Activated CD8-positive, alpha-beta memory T cell treated with anti-CD3 and anti-CD28 coated beads, Interleukin-2, amount 50 U/mL, for 1 hour (primary cell): ENCODE measurements around the gene SLIT2.

ENCODE experiments used
- DNase-seq: peaks from one replicate; pipeline ENCODE4 v3.0.0-alpha.2; 2020; ENCODE audit errors: extremely low read depth

SLIT2 gene

DNA sequence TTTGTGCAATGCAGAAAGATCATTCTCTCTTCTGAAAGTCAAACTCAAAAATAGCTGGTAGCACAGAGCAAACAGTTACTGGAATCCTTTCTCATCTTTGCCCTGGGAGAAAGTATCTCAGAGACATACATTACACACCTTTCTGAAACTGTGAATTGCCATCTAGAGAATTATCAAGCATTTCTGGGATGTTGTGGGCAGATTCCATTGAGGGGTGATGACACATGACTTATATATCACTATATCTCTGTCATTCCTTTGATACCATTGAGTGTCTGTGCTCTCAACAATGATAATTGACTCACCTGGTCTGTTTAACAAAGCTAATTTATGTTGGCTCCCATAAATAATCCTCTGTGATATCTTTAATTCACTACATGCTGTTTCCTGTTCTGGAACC is 13.0 kb downstream of the SLIT2 start:
- no peak for DNase-seq

DNA sequence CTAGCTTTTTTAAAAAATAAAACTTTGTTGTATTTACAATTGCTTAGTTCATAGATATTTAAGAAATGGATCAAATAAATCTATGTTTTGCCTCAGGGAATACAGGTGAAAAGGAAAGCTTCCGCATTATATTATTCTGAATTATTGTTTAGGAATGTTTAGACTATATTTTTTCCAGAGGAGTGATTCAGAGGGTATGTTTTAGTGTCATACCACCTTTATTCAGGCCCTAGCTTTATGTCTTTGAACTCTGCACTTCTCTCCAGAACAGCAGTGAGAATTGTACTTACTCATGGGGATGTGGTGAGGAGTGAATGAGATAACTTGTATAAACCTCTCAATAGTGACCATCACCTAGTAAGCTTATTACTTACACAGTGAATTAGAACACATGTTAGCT is 14.0 kb downstream of the SLIT2 start:
- DNase-seq, result no peak

DNA sequence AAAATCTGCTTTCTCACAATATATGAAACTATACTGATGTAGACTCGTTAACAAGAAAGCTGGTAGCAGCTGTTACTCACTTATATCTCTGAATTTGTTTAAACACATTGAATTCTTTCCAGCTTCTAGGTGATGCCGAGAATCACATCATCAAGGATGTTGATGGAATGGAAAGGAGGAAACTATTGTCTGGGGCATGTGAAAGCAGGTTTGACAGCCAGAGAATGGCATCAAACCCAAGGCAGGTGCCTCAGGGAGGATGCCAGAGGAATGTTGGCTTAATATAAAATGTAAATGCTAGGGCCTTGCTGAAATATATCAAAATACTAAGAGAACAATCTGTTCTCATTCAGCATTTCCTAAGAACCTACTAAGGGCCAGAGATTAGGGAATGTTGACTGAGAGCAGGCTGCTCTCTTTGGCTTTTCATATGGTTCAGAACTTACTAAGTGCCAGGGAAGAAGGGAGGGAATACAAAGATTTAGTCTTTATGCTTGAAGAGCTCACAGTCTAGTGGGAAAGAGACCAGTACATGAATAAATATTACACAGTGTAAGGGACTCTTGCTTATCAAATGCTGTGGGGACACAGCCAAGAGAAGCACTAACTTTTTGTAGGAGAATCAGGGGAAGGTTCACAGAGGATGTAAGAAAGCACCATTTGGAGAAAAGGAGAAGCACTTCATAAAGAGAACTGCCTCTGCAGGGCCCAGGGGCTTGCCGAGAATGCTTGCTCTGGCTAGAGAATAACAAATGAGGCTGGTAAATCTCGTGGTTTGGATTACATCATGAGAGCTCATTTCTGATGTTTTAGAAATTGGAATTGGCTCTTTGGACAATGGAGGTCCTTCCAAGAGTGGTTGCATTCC is 14.7 kb downstream of the SLIT2 start:
- DNase-seq, result no peak

DNA sequence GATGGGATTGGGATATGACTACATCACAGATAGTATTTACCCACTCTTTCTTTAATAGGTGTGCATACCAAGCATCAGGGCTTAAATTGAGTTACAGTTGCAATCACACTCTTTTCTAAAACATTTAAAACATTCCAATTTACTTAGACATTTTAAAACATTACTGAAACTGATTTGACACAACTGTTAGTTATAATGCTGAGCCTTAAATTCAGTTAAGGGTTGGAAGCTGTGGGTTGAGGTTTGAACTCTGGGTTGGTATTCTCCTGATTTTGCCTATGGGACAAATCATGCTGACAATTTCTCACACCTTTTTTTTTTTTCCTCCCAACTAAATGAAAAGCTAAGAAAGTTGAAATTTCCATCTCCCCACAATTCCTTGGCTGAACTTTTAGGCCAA is 16.3 kb downstream of the SLIT2 start:
- DNase-seq, result no peak

DNA sequence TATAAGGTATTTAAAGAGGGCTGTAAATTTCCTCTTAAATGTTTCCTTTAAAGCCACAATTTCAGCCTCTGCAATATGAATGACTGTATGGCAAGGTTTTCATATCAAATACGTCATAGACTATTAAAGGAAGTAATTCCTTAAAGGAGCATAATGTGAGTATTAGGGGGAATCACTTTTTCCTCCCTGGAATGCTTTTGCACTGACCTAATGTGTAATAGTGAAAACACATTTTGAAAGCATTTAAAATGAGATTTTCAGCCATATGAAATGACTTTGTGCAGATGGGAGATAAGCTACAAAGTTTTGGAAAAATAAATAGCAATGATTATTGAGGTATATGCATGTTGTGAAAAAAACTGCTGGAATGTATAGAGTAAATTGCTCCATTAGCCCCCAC is 17.6 kb downstream of the SLIT2 start:
- DNase-seq, result no peak

DNA sequence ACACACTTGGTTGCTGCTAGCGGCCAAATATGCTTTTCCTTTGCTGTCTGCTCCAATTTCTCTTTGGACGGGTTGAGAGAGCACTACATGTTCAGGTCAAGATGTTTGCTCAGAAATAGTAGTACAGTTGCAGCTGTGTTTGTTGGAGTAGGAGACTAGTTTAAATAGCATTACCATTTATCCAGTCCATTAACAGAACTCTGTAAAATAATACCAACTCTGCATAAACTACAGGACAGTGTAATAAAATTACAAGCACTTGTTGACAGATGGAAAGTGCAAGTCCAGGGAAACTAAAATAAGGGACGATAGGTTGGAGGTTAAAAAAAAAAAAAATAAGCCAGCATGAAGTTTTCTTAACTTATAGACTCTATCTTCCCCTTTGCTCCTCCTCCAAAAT is 20.2 kb downstream of the SLIT2 start:
- no peak for DNase-seq

DNA sequence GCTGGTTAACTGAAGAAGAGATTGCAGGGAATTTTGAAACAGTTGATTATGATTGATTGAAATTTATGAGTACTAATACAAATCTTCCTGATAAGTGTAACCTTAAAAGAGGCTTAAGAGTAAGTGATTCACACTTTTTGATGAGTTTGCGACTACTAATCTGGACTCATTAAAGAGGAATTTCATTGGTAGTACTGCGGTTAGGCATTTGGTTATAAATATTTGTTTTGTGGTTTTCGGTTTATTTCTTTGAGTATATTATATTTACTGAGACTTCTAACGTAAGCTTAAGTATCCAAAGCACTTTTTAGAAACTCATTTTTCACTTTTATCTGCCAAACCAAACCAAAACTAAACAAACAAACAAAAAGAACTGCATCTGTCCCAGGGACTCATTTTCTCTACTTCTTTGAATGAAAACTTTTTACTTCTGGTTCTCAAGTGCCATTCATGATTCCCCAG is 20.7 kb downstream of the SLIT2 start:
- DNase-seq, result no peak

DNA sequence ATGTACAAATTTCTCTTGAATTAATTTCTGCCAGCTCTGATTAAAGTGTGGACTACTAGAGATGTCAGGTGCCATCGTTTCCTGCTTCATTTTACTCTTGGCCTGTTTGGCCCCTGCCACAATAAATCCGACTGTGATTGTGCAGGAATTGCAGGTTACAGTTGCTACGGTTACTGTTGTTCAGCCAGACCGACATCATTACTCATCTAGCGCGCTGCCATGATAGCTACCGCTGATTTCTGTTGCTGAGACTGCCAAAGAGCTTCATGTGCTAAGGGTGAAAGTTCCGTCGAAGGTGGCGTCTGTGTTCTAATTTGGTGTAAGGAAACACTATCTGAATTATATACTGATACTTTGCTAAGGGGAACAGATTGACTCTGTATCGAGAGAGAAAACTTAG is 22.1 kb downstream of the SLIT2 start:
- no peak for DNase-seq

DNA sequence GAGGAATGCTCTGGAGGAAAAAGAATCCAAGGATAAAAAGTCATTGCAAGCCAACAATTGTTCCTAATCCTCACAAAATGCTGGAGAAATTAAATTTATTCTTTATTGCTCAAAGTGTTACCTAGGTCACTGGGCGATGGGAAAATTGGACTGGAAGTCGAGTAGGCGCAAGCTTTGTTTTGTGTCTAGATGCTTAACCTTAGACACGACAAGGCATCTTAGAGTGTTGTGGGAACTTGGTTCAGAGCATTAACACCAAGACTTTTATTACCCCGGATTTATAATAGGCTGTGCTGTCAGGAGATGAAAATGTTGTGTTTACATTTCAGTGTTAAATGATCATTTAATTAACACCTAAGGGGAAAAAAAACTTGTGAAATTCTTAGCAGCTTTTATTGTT is 25.1 kb downstream of the SLIT2 start:
- no peak for DNase-seq

DNA sequence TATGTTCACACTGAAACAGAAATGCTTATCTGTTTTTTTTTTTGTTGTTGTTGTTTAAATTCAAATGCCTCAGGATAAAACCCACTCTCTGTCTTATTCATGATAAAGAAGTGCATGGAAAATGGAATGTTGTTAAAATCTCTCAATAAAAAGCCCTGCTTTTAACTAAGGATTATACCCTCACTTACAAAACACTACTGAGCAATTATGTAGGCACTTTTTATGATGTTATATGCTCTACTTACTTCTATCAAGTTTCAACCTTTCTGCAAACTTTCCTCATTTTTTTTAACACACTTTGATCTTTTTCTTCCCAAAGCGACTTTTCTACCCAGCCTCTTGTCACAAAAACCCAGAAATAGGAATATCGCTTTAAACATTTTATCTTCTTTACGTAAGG is 26.5 kb downstream of the SLIT2 start:
- no peak for DNase-seq

DNA sequence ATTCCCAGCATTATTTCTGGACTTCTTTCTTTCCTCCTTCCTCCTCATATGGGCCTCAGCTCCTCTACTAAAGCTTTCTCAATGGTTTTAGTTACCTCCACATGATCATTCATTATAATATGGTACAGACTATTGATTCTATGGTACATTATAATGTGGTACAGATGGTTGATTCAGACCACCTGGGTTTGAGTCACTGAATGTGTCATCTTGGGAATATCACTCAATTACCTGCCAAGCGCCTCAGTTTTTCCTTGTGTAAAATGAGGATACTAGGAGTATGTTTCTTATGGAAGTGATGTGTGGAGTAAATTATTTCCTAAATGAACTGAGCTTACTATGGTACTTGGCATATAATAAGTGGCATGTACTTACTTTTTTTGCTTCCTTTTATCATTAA is 27.7 kb downstream of the SLIT2 start:
- DNase-seq, result no peak

DNA sequence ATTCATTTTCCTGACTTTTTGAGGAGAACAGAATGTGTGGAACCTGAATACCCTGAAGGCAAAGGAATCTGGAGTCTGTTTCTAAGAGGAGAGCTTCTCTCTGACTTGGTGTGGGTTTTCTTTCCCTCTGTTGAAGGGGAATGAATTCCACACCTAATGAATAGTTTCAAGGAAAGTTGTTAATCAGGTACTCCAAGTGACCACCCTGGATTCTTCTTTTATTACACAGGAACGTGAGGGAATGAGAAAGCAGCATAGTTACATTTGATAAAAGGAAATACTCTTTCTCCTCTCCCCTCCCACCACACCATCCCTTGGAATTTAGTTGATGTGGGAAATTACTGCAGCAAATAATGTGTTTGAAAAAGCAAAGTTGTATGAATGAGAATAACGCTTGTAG is 29.7 kb downstream of the SLIT2 start:
- DNase-seq, result no peak

DNA sequence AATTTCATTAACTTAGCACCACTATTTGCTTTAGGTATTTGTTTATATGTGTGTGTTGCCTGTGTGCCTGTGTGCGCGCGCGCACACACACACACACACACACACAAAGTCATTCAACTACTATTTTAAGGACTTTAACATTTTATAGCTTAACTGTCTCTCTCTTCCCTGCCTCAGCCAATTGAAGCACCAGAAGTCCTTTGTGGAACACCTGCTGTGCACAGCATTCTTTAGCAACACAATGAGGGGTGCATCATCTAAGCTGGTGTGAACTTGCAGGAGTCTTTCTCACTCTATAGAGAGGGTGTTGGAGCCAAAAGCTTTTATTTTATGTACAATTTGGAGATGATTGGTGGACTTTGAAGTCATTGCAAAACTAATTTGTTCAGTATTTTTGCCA is 31.3 kb downstream of the SLIT2 start:
- DNase-seq, result no peak

DNA sequence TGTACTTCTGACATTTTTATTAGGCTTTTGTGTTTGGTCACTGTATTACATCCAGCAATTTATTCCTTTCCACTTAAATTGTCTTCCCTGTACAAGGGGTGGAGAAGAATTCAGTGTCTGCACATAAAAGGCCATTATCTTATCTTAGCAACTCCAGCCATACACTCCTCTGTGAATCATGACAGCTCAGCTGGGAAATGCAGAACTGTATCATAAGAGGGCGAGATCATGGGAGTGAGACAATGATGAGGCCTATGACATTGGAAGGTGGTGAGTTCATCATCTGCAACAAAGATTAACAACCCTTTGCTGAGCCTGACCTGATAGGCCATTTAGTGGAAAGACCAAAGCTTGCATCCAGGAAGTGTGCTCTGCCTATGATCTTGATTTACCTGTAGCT is 33.3 kb downstream of the SLIT2 start:
- DNase-seq, result no peak

DNA sequence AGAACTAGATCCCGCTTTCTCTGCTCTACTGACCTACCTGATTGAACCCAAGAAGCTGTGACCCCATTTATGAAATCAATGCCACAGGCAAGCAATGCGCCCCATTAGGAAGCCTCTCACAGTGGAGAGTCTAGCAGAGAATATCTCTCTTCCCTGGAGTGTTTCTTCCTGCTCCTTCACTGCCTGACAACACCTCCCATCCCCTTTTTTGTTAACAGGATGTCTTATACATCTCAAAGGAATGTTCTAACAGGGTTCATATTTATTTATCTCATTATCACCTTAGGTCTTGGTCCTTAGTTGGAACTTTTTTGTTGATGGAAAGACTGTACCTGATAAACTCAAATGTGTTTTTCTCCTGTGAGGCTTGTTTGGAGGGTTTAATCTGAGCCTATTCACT is 35.5 kb downstream of the SLIT2 start:
- DNase-seq, result no peak

DNA sequence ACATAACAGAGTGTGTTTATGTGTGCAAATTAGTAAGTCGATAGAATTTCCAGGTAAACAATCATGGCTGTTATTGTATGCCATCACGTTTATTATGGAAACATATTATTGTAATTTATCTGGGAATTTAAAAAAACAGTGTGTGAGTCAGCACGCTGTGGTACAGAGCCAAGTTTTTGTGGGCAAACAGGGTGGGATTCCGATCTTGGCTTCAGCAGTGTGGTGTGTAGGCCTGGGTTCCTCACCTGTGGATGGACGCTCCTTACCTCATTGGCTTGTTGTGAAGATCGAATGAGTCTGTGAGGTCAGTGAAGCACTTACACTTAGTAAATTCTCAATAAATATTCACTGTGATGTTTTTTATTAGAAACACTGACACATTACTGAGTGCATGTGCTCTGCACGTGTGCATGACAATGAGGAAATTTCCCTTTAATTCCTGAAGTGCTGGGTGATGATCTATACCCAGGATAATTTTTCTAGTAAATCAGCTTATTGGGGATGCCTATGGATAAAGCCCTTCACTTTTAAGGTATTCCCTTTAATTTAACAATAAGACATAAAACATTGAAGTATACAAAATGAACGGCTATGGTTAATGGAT is 36.4 kb downstream of the SLIT2 start:
- DNase-seq, result no peak

DNA sequence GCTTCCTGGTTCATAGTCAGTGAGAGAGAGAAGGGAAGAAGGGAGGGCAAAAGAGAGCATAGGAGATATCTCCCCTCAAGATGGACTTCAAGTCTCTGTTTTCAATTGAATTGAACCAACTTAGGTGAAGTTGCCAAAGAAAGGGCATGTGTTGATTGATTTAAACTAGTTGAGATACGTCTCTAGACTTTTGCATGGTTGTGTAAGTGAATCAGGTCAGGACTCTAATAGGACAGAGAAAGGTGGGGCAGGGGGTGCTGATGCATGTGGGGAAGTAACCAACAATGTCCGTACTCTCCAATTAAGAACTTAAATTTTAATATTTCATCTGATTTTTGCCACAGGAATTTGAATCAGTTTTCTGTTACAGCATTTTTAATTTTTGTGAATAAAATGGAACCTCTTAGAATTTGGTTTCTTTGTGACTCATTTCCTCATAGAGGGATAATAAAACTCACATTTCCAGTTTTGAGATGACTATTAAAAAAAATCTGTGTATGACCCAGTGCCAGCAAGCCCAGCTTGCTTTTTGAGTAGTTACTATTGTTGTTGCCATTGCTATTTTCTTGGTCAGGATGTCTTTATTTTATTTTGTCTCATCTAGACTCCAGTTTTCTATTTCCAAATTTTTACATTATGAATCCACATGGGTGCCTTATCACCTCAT is 37.3 kb downstream of the SLIT2 start:
- DNase-seq, result no peak

DNA sequence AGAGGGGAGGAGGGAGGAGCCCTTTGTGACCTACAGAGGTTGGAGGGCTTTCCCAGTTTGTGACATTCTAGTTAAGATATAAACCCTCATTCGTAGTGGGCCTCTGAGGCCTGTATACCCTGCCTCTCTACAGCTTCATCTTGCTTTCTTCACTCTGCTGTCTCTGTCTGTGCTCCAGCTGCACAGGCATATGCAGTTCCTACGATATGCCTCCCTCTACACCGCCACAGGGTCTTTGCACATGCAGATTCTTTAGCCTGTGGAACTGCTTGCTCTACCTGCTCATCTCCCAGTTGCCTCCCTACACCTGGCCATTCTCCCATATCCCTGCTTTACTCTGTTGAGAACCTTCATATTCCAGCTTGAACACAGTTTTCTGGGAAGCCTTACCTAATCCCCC is 38.1 kb downstream of the SLIT2 start:
- DNase-seq, result no peak

DNA sequence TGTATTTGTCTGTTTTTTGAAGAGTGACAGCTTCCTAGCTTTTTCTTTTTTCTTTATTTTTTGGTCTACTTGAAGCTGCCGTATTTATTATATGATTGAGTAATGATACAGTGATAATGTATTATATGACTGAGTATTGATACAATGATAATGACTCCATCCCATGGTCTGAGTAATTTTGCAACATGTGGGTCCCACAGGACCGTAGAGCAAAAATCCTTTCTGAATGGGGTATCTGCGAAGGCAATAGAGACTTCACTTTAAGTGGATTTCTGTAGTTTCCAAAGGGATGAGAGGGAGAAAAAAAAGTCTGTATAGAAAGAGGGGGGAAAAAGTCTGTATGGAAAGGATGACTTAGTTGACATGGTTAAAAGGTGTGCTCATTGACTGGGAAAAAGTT is 41.0 kb downstream of the SLIT2 start:
- no peak for DNase-seq

DNA sequence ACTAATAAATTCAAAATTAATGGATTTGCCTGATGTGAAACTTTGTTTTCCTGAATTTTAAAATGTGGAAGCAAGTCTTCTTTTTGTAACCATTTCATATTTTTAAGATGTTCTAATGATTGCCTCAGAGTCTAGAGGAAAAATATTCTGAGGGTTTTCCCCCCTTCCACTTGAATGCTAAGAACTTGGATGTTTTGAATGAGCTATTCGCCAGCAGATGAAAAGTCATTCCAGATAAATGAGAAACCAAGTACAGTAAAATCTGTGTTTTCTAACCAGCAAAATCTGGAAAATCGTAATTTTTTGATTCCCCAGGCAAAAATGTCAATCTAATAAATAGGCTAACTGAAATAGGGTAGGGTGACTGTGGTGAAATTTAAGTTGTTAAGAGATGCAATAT is 45.6 kb downstream of the SLIT2 start:
- DNase-seq, result no peak

DNA sequence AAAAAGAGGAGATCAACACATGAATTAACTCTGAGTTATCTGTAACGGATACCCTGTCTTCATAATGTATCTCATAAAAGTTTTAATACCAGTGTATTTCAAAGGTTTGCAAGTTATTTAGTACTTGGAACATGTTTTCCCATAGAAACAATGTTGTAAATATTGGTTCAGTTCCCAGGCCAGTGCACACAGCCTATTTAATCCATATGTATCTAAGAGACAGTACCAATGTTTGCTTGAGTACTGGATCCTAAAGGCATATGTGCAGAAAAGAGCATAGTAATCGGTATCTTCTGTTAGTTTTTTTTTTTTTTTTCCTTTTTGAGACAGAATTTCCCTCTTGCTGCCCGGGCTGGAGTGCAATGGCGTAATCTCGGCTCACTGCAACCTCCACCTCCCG is 46.1 kb downstream of the SLIT2 start:
- DNase-seq, result no peak

DNA sequence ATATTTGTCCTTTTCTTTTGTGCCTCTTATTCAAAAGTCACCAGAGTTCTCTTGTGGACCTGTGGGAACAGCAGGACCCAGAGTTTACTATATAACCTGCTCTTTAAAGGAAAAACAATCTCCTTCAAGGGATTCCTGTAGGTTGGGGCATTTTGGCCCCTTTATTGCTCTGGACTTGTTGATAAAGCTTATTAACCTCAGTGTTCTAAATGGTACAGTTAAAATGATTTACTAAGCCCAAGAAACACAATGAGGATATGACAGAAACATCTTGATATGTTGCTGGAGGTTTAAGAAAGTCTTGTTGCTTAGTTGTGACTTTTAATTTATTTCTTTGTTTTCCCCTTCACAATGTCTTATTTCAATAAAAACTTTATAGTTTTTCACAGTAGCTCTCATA is 46.8 kb downstream of the SLIT2 start:
- DNase-seq, result no peak

DNA sequence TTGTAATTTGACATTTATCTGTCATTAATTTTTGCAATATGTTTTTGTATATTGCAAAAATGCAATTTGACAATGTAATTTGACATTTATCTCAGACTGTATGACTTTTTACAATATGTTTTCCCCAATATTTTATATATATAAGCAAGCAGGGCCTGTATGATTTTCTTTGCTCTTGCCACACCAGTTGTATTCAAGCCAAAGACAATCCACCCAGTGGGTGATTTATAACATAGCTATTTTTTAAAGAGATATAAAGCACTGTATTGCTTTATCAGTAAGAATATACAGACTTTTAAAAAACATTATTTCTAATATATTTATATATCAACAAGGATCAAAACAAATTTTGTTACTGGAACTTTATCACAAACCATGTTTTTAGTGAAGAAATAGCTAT is 47.3 kb downstream of the SLIT2 start:
- no peak for DNase-seq
